VCaP (cell line): ENCODE data around the gene RRP36.

Source experiments
- H3K27ac ChIP-seq: fragments of 450-650 bp; 2 replicates; pipeline ENCODE4 v1.5.1; 2017
- TF ChIP-seq, protein P1 (sequence below): fragments of 450-650 bp; conservative IDR thresholded peaks from 2 replicates; pipeline ENCODE4 v1.5.1; 2017; ENCODE audit warnings: mild to moderate bottlenecking, moderate library complexity

The RRP36 gene

DNA sequence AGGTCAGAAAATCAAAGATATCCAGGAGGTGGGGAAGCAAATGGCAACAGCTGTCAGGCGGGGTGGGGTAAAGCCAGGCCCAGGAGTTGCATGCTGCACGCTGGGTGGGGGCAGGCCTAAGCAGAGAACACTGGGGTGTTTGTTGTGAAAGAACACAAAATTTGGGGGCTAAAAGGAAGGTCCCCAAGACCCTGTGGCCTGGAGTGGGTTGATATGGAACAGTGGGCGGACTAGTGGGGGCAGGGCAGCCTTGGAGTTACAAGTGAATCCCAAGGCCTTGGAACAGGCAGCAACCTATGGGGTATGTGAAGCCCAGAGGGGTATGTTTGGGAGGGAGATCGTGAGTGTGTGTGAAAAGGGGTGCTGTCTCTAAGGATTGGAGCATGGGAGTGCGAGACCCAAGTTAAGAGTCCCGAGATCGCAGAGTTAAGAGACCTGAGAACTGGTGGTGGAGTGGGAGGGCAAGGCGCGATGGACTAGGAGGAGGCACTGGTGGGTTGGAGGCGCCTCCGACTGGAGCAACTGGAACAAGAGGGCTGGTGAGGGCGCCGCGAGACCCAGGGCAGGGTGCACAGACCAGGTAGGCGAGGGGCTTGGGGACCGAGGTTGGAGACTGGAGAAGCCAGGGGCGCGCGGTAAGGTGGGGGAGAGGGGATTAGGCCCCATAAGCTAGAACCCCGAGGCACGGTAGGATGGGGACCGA lies 31.6 kb downstream of the RRP36 start:
- TF ChIP-seq, protein P1, sequence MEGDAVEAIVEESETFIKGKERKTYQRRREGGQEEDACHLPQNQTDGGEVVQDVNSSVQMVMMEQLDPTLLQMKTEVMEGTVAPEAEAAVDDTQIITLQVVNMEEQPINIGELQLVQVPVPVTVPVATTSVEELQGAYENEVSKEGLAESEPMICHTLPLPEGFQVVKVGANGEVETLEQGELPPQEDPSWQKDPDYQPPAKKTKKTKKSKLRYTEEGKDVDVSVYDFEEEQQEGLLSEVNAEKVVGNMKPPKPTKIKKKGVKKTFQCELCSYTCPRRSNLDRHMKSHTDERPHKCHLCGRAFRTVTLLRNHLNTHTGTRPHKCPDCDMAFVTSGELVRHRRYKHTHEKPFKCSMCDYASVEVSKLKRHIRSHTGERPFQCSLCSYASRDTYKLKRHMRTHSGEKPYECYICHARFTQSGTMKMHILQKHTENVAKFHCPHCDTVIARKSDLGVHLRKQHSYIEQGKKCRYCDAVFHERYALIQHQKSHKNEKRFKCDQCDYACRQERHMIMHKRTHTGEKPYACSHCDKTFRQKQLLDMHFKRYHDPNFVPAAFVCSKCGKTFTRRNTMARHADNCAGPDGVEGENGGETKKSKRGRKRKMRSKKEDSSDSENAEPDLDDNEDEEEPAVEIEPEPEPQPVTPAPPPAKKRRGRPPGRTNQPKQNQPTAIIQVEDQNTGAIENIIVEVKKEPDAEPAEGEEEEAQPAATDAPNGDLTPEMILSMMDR, result no peak
- H3K27ac ChIP-seq, result peak overlapping the region; percentile 94

DNA sequence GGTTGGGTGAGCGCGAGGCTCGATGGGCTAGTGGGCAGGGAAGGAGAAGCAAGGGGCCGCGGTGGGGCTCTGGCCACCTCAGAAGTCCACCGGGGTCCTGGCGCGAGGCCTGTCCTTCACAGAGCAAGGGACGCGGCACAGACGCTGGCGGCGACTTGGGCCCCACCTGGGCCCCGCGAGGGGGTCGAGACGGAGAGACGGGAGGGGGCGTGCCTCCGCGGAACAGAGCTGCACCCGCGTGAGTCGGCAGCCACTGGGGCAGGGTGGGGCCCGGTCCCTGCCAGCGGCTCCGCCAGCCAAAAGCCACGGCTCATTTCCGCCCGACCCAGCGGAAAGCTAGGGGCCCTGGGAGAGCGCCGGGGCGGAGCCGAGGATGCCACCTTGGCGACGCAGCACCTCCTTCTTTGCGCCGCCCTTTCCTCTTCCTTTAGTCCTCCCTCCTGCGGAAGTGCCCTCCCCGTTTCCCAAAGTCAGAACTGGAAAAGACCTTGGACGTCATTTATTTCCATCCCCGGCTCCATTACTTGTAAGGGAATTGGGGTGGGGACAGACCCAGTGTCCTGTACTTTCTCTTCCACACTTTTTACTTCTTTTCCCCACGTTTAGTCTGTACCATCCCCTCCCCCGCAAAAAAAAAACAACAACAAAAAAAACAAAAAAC lies 32.3 kb downstream of the RRP36 start, which contains the start of gene CUL7:
CUL7 (minus strand) TSS at position 307 of the 661 bp plus-strand sequence. CDS start 1,063 bp downstream, outside the sequence.
- H3K27ac ChIP-seq, result peak within 1 kb of the TSS; percentile 94
- TF ChIP-seq, protein P1, result no peak

DNA sequence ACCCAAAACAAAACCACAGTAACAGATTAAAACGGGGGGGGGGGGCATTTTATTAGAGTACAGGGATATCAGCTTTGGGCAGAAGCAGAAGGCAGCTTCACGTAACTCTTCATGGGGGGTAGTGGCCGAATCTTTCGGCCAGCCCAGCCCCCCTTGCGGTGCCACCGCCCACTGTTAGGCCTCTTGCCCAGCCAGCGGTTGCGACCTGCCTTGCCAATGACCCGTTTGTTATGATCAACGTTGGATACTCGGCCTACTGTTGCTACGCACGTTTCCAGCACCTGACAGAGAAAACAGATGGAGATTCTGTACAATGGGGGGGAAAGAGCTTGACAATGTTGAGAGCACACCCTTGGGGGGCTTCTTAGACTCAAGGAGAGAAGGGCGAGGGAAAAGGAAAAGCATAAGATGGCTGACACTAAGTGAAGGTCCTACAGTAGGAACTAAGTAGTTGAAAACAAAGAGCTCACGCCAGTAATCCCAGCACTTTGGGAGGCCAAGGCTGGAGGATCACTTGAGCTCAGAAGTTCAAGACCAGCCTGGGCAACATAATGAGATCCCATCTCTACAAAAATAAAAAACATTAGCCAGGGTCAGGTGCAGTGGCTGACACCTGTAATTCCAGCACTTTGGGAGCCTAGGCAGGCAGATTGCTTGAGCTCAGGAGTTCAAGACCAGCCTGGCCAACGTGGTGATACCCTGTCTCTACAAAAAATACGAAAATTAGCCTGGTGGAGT lies 33.0 kb downstream of the RRP36 start:
- peak overlapping the region; percentile 94 for H3K27ac ChIP-seq
- TF ChIP-seq, protein P1, result no peak

DNA sequence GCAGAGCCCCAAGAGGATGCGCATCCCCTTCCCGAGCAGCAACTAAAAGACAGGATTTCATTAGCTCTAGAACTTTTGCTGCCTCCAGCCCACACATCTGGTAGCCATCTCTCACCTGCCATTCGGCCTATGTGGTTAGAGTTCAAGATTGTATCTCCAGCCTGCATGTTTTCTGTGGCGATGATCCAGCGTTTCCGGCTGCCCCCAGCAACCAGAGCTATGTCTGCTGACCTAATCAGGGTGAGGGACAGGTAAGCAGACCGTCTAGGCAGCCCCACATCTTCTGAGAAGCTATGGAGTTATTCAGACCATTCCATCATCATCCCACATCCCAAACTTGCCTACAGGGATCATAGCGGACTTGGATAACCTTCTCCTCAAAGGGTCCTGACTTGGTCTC lies 34.5 kb downstream of the RRP36 start:
- no peak overlapping the region for H3K27ac ChIP-seq
- TF ChIP-seq, protein P1, result no peak

DNA sequence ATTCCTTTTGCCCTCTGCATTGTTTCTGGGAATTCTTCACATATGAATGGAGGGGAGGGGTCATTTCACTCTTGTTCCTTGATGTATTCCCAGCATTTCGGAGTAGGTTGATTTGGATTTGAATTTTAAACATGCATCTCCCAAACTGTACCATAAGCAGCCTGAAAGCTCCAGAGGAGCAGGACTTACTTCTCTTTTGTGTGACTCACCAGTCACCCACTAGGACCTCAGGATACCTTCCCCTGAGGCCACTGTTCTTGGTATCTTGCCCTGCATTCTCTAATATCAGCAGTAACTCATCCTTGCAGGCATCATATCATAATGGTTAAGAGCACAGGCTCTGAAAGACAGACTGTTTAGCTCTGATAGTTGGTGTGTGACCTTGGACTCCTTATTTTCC lies 37.1 kb downstream of the RRP36 start:
- peak overlapping the region; percentile 85 for H3K27ac ChIP-seq
- TF ChIP-seq, protein P1, result no peak

DNA sequence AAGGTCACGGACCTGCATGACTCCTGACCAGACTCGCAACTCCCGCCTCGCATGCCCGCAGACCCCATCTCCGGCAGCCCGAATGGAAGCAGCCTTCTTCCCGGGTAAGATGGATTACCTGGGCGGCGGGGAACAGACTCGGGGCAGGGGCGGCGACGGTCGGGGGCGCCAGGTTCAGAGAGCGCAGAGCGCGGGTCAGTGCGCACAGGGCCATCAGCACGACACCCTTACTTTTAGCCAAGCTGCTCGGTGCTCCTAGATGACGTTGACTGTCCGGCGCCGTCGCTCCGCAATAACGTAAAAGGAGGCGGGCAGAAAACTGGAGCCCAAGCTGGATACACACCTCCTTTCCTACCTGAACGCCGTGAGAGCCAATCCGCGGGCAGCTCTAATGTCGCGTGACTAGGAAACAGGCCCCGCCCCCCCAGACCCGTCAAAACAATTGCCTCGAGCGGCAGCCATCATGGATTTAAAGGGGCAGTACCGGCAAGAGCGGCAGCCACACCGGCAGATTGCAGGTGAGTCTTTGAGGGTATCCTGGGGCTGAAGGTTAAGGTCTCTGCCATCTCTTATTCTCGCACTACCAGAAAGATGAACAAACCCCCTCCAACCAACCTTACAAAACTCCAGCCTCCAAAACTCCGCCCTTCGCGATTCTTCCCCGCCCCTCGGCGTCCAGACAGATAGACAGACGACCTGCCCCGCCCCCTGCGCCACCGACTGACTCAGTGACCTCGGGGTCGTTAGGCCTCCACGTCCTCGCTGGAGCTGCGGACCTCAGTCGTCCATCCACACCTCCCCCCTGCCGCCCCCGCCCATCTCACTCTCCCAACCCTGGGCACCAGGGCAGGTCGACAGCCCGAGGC lies 38.0 kb downstream of the RRP36 start, which contains the start of the genes KLC4 and MRPL2:
KLC4 (plus strand) TSS at position 464 of the 866 bp plus-strand sequence. CDS start 1,705 bp downstream, outside the sequence.
MRPL2 (minus strand) TSS at position 267 of the 866 bp plus-strand sequence; CDS start at position 214, 53 bp downstream.
- H3K27ac ChIP-seq, result peak within 1 kb of the TSS; percentile 85
- TF ChIP-seq, protein P1, result no peak
